Measurements from ENCODE around the gene CA7.
A peak's percentile ranks its signal among the peaks of the same experiment; 100 is the strongest.
"Not testable (repeated sequence)": the region's sequence is repeated elsewhere in the genome, so short reads cannot be mapped to it uniquely, and the experiment has no call there.

Gene CA7

GRCh38 chr16:66863707-66864106 is 19.5 kb downstream of the CA7 start:
- ATAC-seq (ENCODE audit: insufficient read depth, low read depth): no peak
- TF ChIP-seq CTCF (IDR thresholded peaks at IDR 0.05; ENCODE audit: borderline replicate concordance, extremely low read depth, low read length, poor library complexity, severe bottlenecking): no peak
- TF ChIP-seq EZH2 (IDR thresholded peaks at IDR 0.05; ENCODE audit: borderline replicate concordance, low read depth, low read length, severe bottlenecking): no peak
- Histone ChIP-seq H3K79me2 (ENCODE audit: insufficient read depth, low read length) (no peaks in the 10 kb centered on the region), H3K9me3 (ENCODE audit: insufficient read depth, low read length, severe bottlenecking) (no peaks in the 10 kb centered on the region), H3K4me2 (ENCODE audit: insufficient read depth, low read length) (no peak overlapping the region), H2AFZ (ENCODE audit: low read depth, low read length) (no peak overlapping the region), H3K4me1 (ENCODE audit: insufficient read depth, low read length) (no peaks in the 10 kb centered on the region), H3K27ac (ENCODE audit: low read length) (no peak overlapping the region), H4K20me1 (ENCODE audit: insufficient read depth, low read length) (no peaks in the 10 kb centered on the region), H3K9ac (ENCODE audit: low read depth, low read length) (no peak overlapping the region), H3K27me3 (ENCODE audit: insufficient read depth, low read length, poor library complexity) (no peaks in the 10 kb centered on the region), H3K36me3 (ENCODE audit: insufficient read depth, low read length) (no peaks in the 10 kb centered on the region), H3K4me3 (ENCODE audit: low read depth in 1 of 2, low read length in 2 of 2) (no peak overlapping the region)
- no peak for DNase-seq

- Histone ChIP-seq H3K27ac (ENCODE audit: low read length) (no peak overlapping the region), H3K9ac (ENCODE audit: low read depth, low read length) (no peak overlapping the region), H3K9me3 (ENCODE audit: insufficient read depth, low read length, severe bottlenecking) (no peaks in the 10 kb centered on the region), H3K79me2 (ENCODE audit: insufficient read depth, low read length) (no peaks in the 10 kb centered on the region), H3K36me3 (ENCODE audit: insufficient read depth, low read length) (no peaks in the 10 kb centered on the region), H3K4me3 (ENCODE audit: low read depth in 1 of 2, low read length in 2 of 2) (no peak overlapping the region), H4K20me1 (ENCODE audit: insufficient read depth, low read length) (no peaks in the 10 kb centered on the region), H3K4me2 (ENCODE audit: insufficient read depth, low read length) (no peak overlapping the region), H3K27me3 (ENCODE audit: insufficient read depth, low read length, poor library complexity) (no peaks in the 10 kb centered on the region), H2AFZ (ENCODE audit: low read depth, low read length) (no peak overlapping the region), H3K4me1 (ENCODE audit: insufficient read depth, low read length) (peaks cover 26% of the 10 kb centered on the region)
- TF ChIP-seq EZH2 (IDR thresholded peaks at IDR 0.05; ENCODE audit: borderline replicate concordance, low read depth, low read length, severe bottlenecking): no peak
- TF ChIP-seq CTCF (IDR thresholded peaks at IDR 0.05; ENCODE audit: borderline replicate concordance, extremely low read depth, low read length, poor library complexity, severe bottlenecking): no peak
- ATAC-seq (ENCODE audit: insufficient read depth, low read depth): no peak
- DNase-seq: no peak
Observed at GRCh38 chr16:66869424-66869823, 25.2 kb downstream of the CA7 start.

- H4K20me1 ChIP-seq (ENCODE audit: insufficient read depth, low read length); ATAC-seq (ENCODE audit: insufficient read depth, low read depth); H3K4me2 ChIP-seq (ENCODE audit: insufficient read depth, low read length); H3K27me3 ChIP-seq (ENCODE audit: insufficient read depth, low read length, poor library complexity); H3K9me3 ChIP-seq (ENCODE audit: insufficient read depth, low read length, severe bottlenecking); H3K36me3 ChIP-seq (ENCODE audit: insufficient read depth, low read length); DNase-seq; H3K79me2 ChIP-seq (ENCODE audit: insufficient read depth, low read length); H3K9ac ChIP-seq (ENCODE audit: low read depth, low read length); H3K4me3 ChIP-seq (ENCODE audit: low read depth in 1 of 2, low read length in 2 of 2); H2AFZ ChIP-seq (ENCODE audit: low read depth, low read length); H3K27ac ChIP-seq (ENCODE audit: low read length): not testable (repeated sequence)
- peaks cover 33% of the 10 kb centered on the region for H3K4me1 ChIP-seq (ENCODE audit: insufficient read depth, low read length)
Observed at GRCh38 chr16:66871363-66871762, 27.1 kb downstream of the CA7 start.

GRCh38 chr16:66871840-66872239 is 27.6 kb downstream of the CA7 start:
- no peak for ATAC-seq (ENCODE audit: insufficient read depth, low read depth)
- Histone ChIP-seq H3K4me2 (ENCODE audit: insufficient read depth, low read length) (peak overlapping the region; percentile 70; the same call in 1 of the 2 replicates), H2AFZ (ENCODE audit: low read depth, low read length) (no peak overlapping the region)

More at GRCh38 chr16:66871840-66872239, 27.6 kb downstream of the CA7 start:
- Histone ChIP-seq H3K4me1 (ENCODE audit: insufficient read depth, low read length) (peaks cover 33% of the 10 kb centered on the region), H3K36me3 (ENCODE audit: insufficient read depth, low read length) (no peaks in the 10 kb centered on the region), H3K79me2 (ENCODE audit: insufficient read depth, low read length) (no peaks in the 10 kb centered on the region), H3K4me3 (ENCODE audit: low read depth in 1 of 2, low read length in 2 of 2) (no peak overlapping the region), H3K27me3 (ENCODE audit: insufficient read depth, low read length, poor library complexity) (no peaks in the 10 kb centered on the region), H3K9me3 (ENCODE audit: insufficient read depth, low read length, severe bottlenecking) (no peaks in the 10 kb centered on the region), H4K20me1 (ENCODE audit: insufficient read depth, low read length) (no peaks in the 10 kb centered on the region), H3K9ac (ENCODE audit: low read depth, low read length) (no peak overlapping the region), H3K27ac (ENCODE audit: low read length) (no peak overlapping the region)
- DNase-seq: no peak
- TF ChIP-seq EZH2 (IDR thresholded peaks at IDR 0.05; ENCODE audit: borderline replicate concordance, low read depth, low read length, severe bottlenecking): no peak
- TF ChIP-seq CTCF (IDR thresholded peaks at IDR 0.05; ENCODE audit: borderline replicate concordance, extremely low read depth, low read length, poor library complexity, severe bottlenecking): no peak

Data from DND-41 (cell line).